Natural killer cell (primary cell): ENCODE data around the gene YARS1. TPM values are rescaled to one million over a fixed set of nuclear protein-coding genes. Genes with fewer than 3 reads are reported as not detected.

Experiments used
- ATAC-seq, 3 donors: fragments of 150-1000 bp in 2 of 3; fragments of 200-7000 bp in 1 of 3; cut with Tn5 transposase; 1 replicate in 1 of 3; 2 replicates in 2 of 3; pipeline ENCODE4 v1.10.0; 2021; ENCODE audit warnings: mild to moderate bottlenecking in 2 of 3, moderate library complexity in 2 of 3
- DNase-seq, 2 donors: peaks; one replicate each; pipeline versions ENCODE4 v3.0.0 to v3.0.0-alpha.2; 2013 to 2021; ENCODE audit warnings: mixed read lengths in 1 of 2
- H3K27ac ChIP-seq: one replicate; pipeline ENCODE4 v1.5.1; 2013; ENCODE audit warnings: mild to moderate bottlenecking, low read length
- H3K27me3 ChIP-seq: one replicate; pipeline ENCODE4 v1.6.1; 2013; ENCODE audit warnings: low read length; ENCODE audit not compliant: control insufficient read depth, insufficient read depth
- H3K36me3 ChIP-seq: one replicate; pipeline ENCODE4 v1.6.1; 2013; ENCODE audit warnings: low read length; ENCODE audit not compliant: control insufficient read depth, insufficient read depth
- H3K4me1 ChIP-seq: one replicate; pipeline ENCODE4 v1.6.1; 2013; ENCODE audit warnings: low read length; ENCODE audit not compliant: control insufficient read depth, insufficient read depth
- H3K4me3 ChIP-seq: one replicate; pipeline ENCODE4 v1.5.1; 2013; ENCODE audit warnings: low read length
- H3K9me3 ChIP-seq: one replicate; pipeline ENCODE4 v1.6.1; 2013; ENCODE audit warnings: low read length; ENCODE audit not compliant: control insufficient read depth, insufficient read depth
- H3K27ac Mint-ChIP-seq, 2 donors: one replicate each; pipeline ENCODE4 v1.8.0; 2022; ENCODE audit warnings: mild to moderate bottlenecking in 2 of 2, mixed read lengths in 2 of 2, moderate library complexity in 1 of 2
- H3K27me3 Mint-ChIP-seq, 2 donors: one replicate each; pipeline ENCODE4 v1.8.0; 2022; ENCODE audit warnings: low read depth in 2 of 2, mixed read lengths in 2 of 2
- H3K36me3 Mint-ChIP-seq: one replicate; pipeline ENCODE4 v1.8.0; 2022; ENCODE audit warnings: mixed read lengths
- H3K4me1 Mint-ChIP-seq, 2 donors: one replicate each; pipeline ENCODE4 v1.8.0; 2022; ENCODE audit warnings: mixed read lengths in 2 of 2
- H3K4me3 Mint-ChIP-seq: one replicate; pipeline ENCODE4 v1.8.0; 2022; ENCODE audit warnings: mild to moderate bottlenecking, moderate library complexity, mixed read lengths
- H3K9me3 Mint-ChIP-seq, 2 donors: one replicate each; pipeline ENCODE4 v1.8.0; 2022; ENCODE audit warnings: mixed read lengths in 2 of 2
- CTCF ChIP-seq: fragments of 200-600 bp; IDR thresholded peaks from one replicate; pipeline ENCODE4 v1.8.0; 2022; ENCODE audit warnings: antibody characterized with exemption
- WGBS: methylation state at CpG from one replicate; pipeline ENCODE4 v1.1.7; 2013; ENCODE audit warnings: missing lambda C conversion rate; ENCODE audit not compliant: insufficient coverage; 5-methylcytosine and 5-hydroxymethylcytosine counted together
- intact Hi-C: fragments of 100-400 bp; cut with micrococcal nuclease; formaldehyde crosslinking; loops from one replicate; pipeline ENCODE4 v1.14.2; 2022
- total RNA-seq, 4 donors: library from RNA; stranded (reverse); fragments of 120-200 nt in 1 of 4; gene quantifications; one replicate each; pipeline versions ENCODE4 v1.2.3 to v1.2.4, GENCODE V29; 2013 to 2022

YARS1 gene
- total RNA-seq, 3 donors from 2014 or later (not counting 1 experiment from before 2014, with no cell fraction given) = 163 to 223 (median 197) TPM

GRCh38 chr1:32753532-32754316, 63.4 kb downstream of the YARS1 start:
- Histone ChIP-seq H3K4me3 (peak overlapping the region; percentile 37), H3K27me3 (no peaks in the 10 kb centered on the region), H3K9me3 (no peaks in the 10 kb centered on the region), H3K27ac (no peak overlapping the region), H3K36me3 (no peaks in the 10 kb centered on the region), H3K4me1 (peaks cover 15% of the 10 kb centered on the region)
- Mint-ChIP-seq H3K4me1 (peaks cover 10 to 23% of the 10 kb centered on the region in 2 donors), H3K9me3 (no peaks in the 10 kb centered on the region), H3K36me3 (no peaks in the 10 kb centered on the region), H3K27me3 (peaks cover 13 to 15% of the 10 kb centered on the region in 2 donors), H3K27ac (peak overlapping the region in 1 of 2 donors; percentile 79), H3K4me3 (peak overlapping the region; percentile 62)
- DNase-seq (peak; percentile 65 to 88), ATAC-seq (peak; percentile 83 to 88 (median 88))
- intact Hi-C loops = no loop called here
- TF ChIP-seq CTCF = no peak
- 3% methylated on average over 59 of the region's 66 CpGs for WGBS

DNA sequence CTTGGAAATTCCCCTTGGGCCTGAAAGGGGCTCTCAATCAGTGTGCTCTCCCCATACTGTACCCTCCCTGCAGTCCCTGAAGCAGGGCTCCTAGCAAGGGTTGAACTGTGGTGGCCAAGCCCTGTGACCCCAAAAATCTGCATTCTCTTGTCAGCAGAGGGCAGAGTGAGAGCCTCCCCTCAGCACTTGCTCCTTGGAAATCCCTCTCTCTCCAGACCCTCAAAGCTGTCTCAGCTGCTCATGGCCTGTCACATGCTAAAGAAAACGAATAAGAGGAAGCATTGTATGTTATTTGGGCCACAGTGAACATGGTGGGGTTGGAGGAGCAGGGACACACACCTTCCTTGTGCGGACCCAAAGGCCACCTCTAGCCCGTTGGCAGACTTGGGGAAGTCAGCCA, 67.4 kb downstream of the YARS1 start:
- TF ChIP-seq CTCF = no peak
- no peaks in the 10 kb centered on the region for H3K36me3 ChIP-seq
- no peaks in the 10 kb centered on the region for H3K9me3 ChIP-seq
- Mint-ChIP-seq H3K27me3 (peaks cover 13 to 15% of the 10 kb centered on the region in 2 donors), H3K27ac (no peak overlapping the region), H3K36me3 (no peaks in the 10 kb centered on the region), H3K4me3 (no peak overlapping the region), H3K4me1 (peaks cover 6 to 11% of the 10 kb centered on the region in 2 donors), H3K9me3 (no peaks in the 10 kb centered on the region)
- intact Hi-C loops = no loop called here
- H3K4me1 ChIP-seq = peaks cover 15% of the 10 kb centered on the region
- H3K27me3 ChIP-seq = no peaks in the 10 kb centered on the region
- DNase-seq = no peak
- no peak for ATAC-seq
- 77% methylated on average over 3 of the region's 3 CpGs for WGBS
- no peak overlapping the region for H3K27ac ChIP-seq
- H3K4me3 ChIP-seq = no peak overlapping the region

DNA sequence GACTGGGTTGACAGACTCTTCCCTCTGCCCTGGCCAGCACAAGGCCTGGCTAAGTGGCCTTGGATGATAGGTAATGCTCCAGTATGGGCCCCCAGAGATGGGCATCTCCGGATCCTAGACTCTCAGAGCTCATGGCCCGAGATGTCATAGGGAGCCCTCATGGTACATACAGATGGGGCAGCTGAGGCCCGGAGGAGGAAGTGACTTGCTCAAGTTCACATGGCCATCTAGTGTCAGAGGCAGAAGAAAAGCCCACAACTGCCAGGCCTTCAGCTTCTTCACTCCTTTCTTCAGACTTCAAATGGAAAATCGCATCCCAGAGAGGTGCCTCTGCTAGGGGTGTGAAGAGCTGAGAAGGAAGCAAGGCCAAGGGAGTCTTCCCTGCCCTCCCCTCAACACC, 67.8 kb downstream of the YARS1 start:
- no peaks in the 10 kb centered on the region for H3K27me3 ChIP-seq
- no peak overlapping the region for H3K27ac ChIP-seq
- no peaks in the 10 kb centered on the region for H3K9me3 ChIP-seq
- no peaks in the 10 kb centered on the region for H3K36me3 Mint-ChIP-seq
- H3K4me1 ChIP-seq = peaks cover 11% of the 10 kb centered on the region
- WGBS = 98% methylated on average over 3 of the region's 4 CpGs
- H3K4me3 ChIP-seq = no peak overlapping the region
- DNase-seq (no peak), ATAC-seq (no peak)
- peaks cover 3 to 8% of the 10 kb centered on the region in 2 donors for H3K4me1 Mint-ChIP-seq
- no peak for TF ChIP-seq CTCF
- H3K36me3 ChIP-seq = no peaks in the 10 kb centered on the region
- intact Hi-C loops = no loop called here
- peaks cover 13 to 15% of the 10 kb centered on the region in 2 donors for H3K27me3 Mint-ChIP-seq
- H3K27ac Mint-ChIP-seq = no peak overlapping the region
- H3K9me3 Mint-ChIP-seq = no peaks in the 10 kb centered on the region
- H3K4me3 Mint-ChIP-seq = no peak overlapping the region
